Measurements from ENCODE around the gene RAB30. TPM values are rescaled to one million over a fixed set of nuclear protein-coding genes. Genes with fewer than 3 reads are reported as not detected.

RAB30 gene
- polyA plus RNA-seq, 3 donors = 0.11 to 0.67 (median 0.54) TPM

GRCh38 chr11:82980947-82981346 is 90.8 kb downstream of the RAB30 start:
- H3K4me3 ChIP-seq (replicated peaks in 1 of 3; ENCODE audit: low read depth in 2 of 3, low read length in 3 of 3) = no peak overlapping the region
- H3K27me3 ChIP-seq (ENCODE audit: control insufficient read depth in 2 of 2, insufficient read depth in 2 of 2, low read length in 2 of 2) = no peaks in the 10 kb centered on the region
- no peak overlapping the region for H3K4me2 ChIP-seq (replicated peaks; ENCODE audit: extremely low read depth, low read length, poor library complexity, severe bottlenecking)
- H3K27me3 Mint-ChIP-seq (ENCODE audit: low read depth in 3 of 3) = no peaks in the 10 kb centered on the region
- no CpG with 5 or more reads among the region's 4 CpGs for WGBS (ENCODE audit: insufficient coverage)
- H3K4me1 Mint-ChIP-seq = no peaks in the 10 kb centered on the region
- H3K9me3 Mint-ChIP-seq = no peaks in the 10 kb centered on the region
- H3K36me3 ChIP-seq (replicated peaks in 1 of 2; ENCODE audit: control insufficient read depth in 1 of 2, insufficient read depth in 2 of 2, low read length in 2 of 2) = no peaks in the 10 kb centered on the region
- no peaks in the 10 kb centered on the region for H3K4me1 ChIP-seq (ENCODE audit: control insufficient read depth in 1 of 2, insufficient read depth in 2 of 2, low read length in 2 of 2)
- no peak for DNase-seq
- H3K36me3 Mint-ChIP-seq = no peaks in the 10 kb centered on the region
- H3K79me2 ChIP-seq (ENCODE audit: insufficient read depth, low read length) = no peaks in the 10 kb centered on the region
- H3K4me3 Mint-ChIP-seq = no peak overlapping the region
- TF ChIP-seq, protein P1, sequence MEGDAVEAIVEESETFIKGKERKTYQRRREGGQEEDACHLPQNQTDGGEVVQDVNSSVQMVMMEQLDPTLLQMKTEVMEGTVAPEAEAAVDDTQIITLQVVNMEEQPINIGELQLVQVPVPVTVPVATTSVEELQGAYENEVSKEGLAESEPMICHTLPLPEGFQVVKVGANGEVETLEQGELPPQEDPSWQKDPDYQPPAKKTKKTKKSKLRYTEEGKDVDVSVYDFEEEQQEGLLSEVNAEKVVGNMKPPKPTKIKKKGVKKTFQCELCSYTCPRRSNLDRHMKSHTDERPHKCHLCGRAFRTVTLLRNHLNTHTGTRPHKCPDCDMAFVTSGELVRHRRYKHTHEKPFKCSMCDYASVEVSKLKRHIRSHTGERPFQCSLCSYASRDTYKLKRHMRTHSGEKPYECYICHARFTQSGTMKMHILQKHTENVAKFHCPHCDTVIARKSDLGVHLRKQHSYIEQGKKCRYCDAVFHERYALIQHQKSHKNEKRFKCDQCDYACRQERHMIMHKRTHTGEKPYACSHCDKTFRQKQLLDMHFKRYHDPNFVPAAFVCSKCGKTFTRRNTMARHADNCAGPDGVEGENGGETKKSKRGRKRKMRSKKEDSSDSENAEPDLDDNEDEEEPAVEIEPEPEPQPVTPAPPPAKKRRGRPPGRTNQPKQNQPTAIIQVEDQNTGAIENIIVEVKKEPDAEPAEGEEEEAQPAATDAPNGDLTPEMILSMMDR (IDR thresholded peaks at IDR 0.05) = no peak
- H4K20me1 ChIP-seq (ENCODE audit: insufficient read depth, low read length) = no peaks in the 10 kb centered on the region
- H3K9me3 ChIP-seq (replicated peaks in 1 of 2; ENCODE audit: control insufficient read depth in 1 of 2, insufficient read depth in 1 of 2, low read length in 2 of 2) = no peaks in the 10 kb centered on the region
- H2AFZ ChIP-seq (ENCODE audit: insufficient read depth, low read depth, low read length, poor library complexity, severe bottlenecking) = no peak overlapping the region
- H3K27ac ChIP-seq (ENCODE audit: low read depth in 1 of 2, low read length in 2 of 2) = no peak overlapping the region
- H3K9ac ChIP-seq (ENCODE audit: insufficient read depth, low read length, poor library complexity, severe bottlenecking) = no peak overlapping the region
- no peak overlapping the region for H3K27ac Mint-ChIP-seq
- intact Hi-C loops (cut with micrococcal nuclease) = no loop called here

GRCh38 chr11:82980292-82980691 is 91.4 kb downstream of the RAB30 start:
- H3K36me3 ChIP-seq (replicated peaks in 1 of 2; ENCODE audit: control insufficient read depth in 1 of 2, insufficient read depth in 2 of 2, low read length in 2 of 2) = no peaks in the 10 kb centered on the region
- no peak overlapping the region for H3K4me3 Mint-ChIP-seq
- TF ChIP-seq, protein P1 (IDR thresholded peaks at IDR 0.05) = no peak
- H3K27ac Mint-ChIP-seq = no peak overlapping the region
- H3K9me3 Mint-ChIP-seq = no peaks in the 10 kb centered on the region
- no peak for DNase-seq
- H3K9me3 ChIP-seq (replicated peaks in 1 of 2; ENCODE audit: control insufficient read depth in 1 of 2, insufficient read depth in 1 of 2, low read length in 2 of 2) = no peaks in the 10 kb centered on the region
- H3K27me3 Mint-ChIP-seq (ENCODE audit: low read depth in 3 of 3) = no peaks in the 10 kb centered on the region
- intact Hi-C loops (cut with micrococcal nuclease) = no loop called here
- H3K79me2 ChIP-seq (ENCODE audit: insufficient read depth, low read length) = no peaks in the 10 kb centered on the region
- no peaks in the 10 kb centered on the region for H3K27me3 ChIP-seq (ENCODE audit: control insufficient read depth in 2 of 2, insufficient read depth in 2 of 2, low read length in 2 of 2)
- no peaks in the 10 kb centered on the region for H3K4me1 ChIP-seq (ENCODE audit: control insufficient read depth in 1 of 2, insufficient read depth in 2 of 2, low read length in 2 of 2)
- H3K4me1 Mint-ChIP-seq = no peaks in the 10 kb centered on the region
- no peak overlapping the region for H2AFZ ChIP-seq (ENCODE audit: insufficient read depth, low read depth, low read length, poor library complexity, severe bottlenecking)
- H3K27ac ChIP-seq (ENCODE audit: low read depth in 1 of 2, low read length in 2 of 2) = no peak overlapping the region
- H4K20me1 ChIP-seq (ENCODE audit: insufficient read depth, low read length) = no peaks in the 10 kb centered on the region
- H3K4me3 ChIP-seq (replicated peaks in 1 of 3; ENCODE audit: low read depth in 2 of 3, low read length in 3 of 3) = no peak overlapping the region
- no peak overlapping the region for H3K4me2 ChIP-seq (replicated peaks; ENCODE audit: extremely low read depth, low read length, poor library complexity, severe bottlenecking)
- H3K9ac ChIP-seq (ENCODE audit: insufficient read depth, low read length, poor library complexity, severe bottlenecking) = no peak overlapping the region
- no peaks in the 10 kb centered on the region for H3K36me3 Mint-ChIP-seq

Data from CD14-positive monocyte (primary cell).